Activated CD4-positive, alpha-beta T cell treated with anti-CD3 and anti-CD28 coated beads for 48 hours (primary cell): ENCODE measurements around the gene SLC29A3.
"Not testable (repeated sequence)": the region's sequence is repeated elsewhere in the genome, so short reads cannot be mapped to it uniquely, and the experiment has no call there.

Experiments used
- DNase-seq: peaks from one replicate; pipeline ENCODE4 v3.0.0-alpha.2; 2020

Gene SLC29A3

GRCh38 chr10:71319042-71319799 lies at the start of gene SLC29A3:
Gene SLC29A3 (plus strand): TSS chr10:71319259. CDS start chr10:71319310, 51 bp downstream.
- peak; percentile 90 for DNase-seq

GRCh38 chr10:71269301-71270288 lies 49.5 kb upstream of the SLC29A3 start:
- DNase-seq = no peak

- DNase-seq = peak; percentile 56
These were observed 48.5 kb upstream of the SLC29A3 start for GRCh38 chr10:71270301-71271220.

GRCh38 chr10:71271662-71272055 lies 47.4 kb upstream of the SLC29A3 start:
- DNase-seq = no peak

- no peak for DNase-seq
These were observed 46.8 kb upstream of the SLC29A3 start for GRCh38 chr10:71272056-71272771.

GRCh38 chr10:71272974-71273373 lies 46.1 kb upstream of the SLC29A3 start:
- DNase-seq = not testable (repeated sequence)

- no peak for DNase-seq
These were observed 45.6 kb upstream of the SLC29A3 start for GRCh38 chr10:71273506-71273905.

GRCh38 chr10:71274901-71275796 lies 43.9 kb upstream of the SLC29A3 start:
- DNase-seq = no peak

GRCh38 chr10:71276873-71277272 lies 42.2 kb upstream of the SLC29A3 start:
- no peak for DNase-seq

GRCh38 chr10:71277914-71278665 lies 41.0 kb upstream of the SLC29A3 start:
- no peak for DNase-seq

GRCh38 chr10:71278691-71279588 lies 40.1 kb upstream of the SLC29A3 start:
- no peak for DNase-seq

GRCh38 chr10:71279590-71280170 lies 39.4 kb upstream of the SLC29A3 start:
- no peak for DNase-seq

- no peak for DNase-seq
These were observed 38.8 kb upstream of the SLC29A3 start for GRCh38 chr10:71280216-71280615.

GRCh38 chr10:71280825-71281224 lies 38.2 kb upstream of the SLC29A3 start:
- no peak for DNase-seq

GRCh38 chr10:71281646-71282322 lies 37.3 kb upstream of the SLC29A3 start:
- no peak for DNase-seq

GRCh38 chr10:71282323-71282680 lies 36.8 kb upstream of the SLC29A3 start:
- no peak for DNase-seq

- no peak for DNase-seq
These were observed 35.6 kb upstream of the SLC29A3 start for GRCh38 chr10:71283410-71283809.

- DNase-seq = no peak
These were observed 35.2 kb upstream of the SLC29A3 start for GRCh38 chr10:71283876-71284275.
